Calu3 (cell line): ENCODE results near the gene SMARCA4. TPM values are rescaled to one million over a fixed set of nuclear protein-coding genes. Genes with fewer than 3 reads are reported as not detected.
"Not testable (repeated sequence)": the region's sequence is repeated elsewhere in the genome, so short reads cannot be mapped to it uniquely, and the experiment has no call there.

Source experiments
- BruUV-seq: library from RNA; stranded (reverse); fragments of 400-500 nt; replicated peaks from 2 replicates; lab custom pipeline; 2021; lab: Mats Ljungman, UMichigan
- CTCF ChIA-PET: fragments of 300-600 bp; sonication (Branson Sonifier 250); formaldehyde crosslinking; loops from one replicate; lab custom pipeline; 2022; ENCODE audit warnings: antibody characterized with exemption; lab: Charles Lee
- DNase-seq: peaks from one replicate; pipeline ENCODE4 v3.0.0; 2022
- H3K27ac Mint-ChIP-seq: one replicate; pipeline ENCODE4 v1.8.0; 2022; ENCODE audit warnings: mixed read lengths; ENCODE audit not compliant: unreplicated experiment
- H3K27me3 Mint-ChIP-seq: one replicate; pipeline ENCODE4 v1.8.0; 2022; ENCODE audit warnings: mixed read lengths; ENCODE audit not compliant: unreplicated experiment
- H3K36me3 Mint-ChIP-seq: one replicate; pipeline ENCODE4 v1.8.0; 2022; ENCODE audit warnings: mild to moderate bottlenecking, moderate library complexity, mixed read lengths; ENCODE audit not compliant: insufficient read depth, unreplicated experiment
- H3K4me1 Mint-ChIP-seq: one replicate; pipeline ENCODE4 v1.8.0; 2022; ENCODE audit warnings: mild to moderate bottlenecking, low read depth, mixed read lengths; ENCODE audit not compliant: unreplicated experiment
- H3K4me3 Mint-ChIP-seq: one replicate; pipeline ENCODE4 v1.8.0; 2022; ENCODE audit warnings: mild to moderate bottlenecking, low read depth, moderate library complexity, mixed read lengths; ENCODE audit not compliant: unreplicated experiment
- H3K9me3 Mint-ChIP-seq: one replicate; pipeline ENCODE4 v1.8.0; 2022; ENCODE audit warnings: low read depth, mixed read lengths; ENCODE audit not compliant: unreplicated experiment
- intact Hi-C: fragments of 100-400 bp; cut with micrococcal nuclease; formaldehyde crosslinking; loops from one replicate; pipeline ENCODE4 v1.10.0; 2022; ENCODE audit not compliant: unreplicated experiment
- total RNA-seq: library from RNA; stranded (reverse); gene quantifications from 2 replicates; pipeline ENCODE4 v1.2.3, GENCODE V29; 2022
- TF ChIP-seq, protein P1 (sequence below): fragments of 200-600 bp; IDR thresholded peaks from one replicate; pipeline ENCODE4 v1.8.0; 2022; ENCODE audit warnings: antibody characterized with exemption; ENCODE audit not compliant: unreplicated experiment

The SMARCA4 gene
- total RNA-seq, 1 experiment from 2014 or later, result 116 TPM

DNA sequence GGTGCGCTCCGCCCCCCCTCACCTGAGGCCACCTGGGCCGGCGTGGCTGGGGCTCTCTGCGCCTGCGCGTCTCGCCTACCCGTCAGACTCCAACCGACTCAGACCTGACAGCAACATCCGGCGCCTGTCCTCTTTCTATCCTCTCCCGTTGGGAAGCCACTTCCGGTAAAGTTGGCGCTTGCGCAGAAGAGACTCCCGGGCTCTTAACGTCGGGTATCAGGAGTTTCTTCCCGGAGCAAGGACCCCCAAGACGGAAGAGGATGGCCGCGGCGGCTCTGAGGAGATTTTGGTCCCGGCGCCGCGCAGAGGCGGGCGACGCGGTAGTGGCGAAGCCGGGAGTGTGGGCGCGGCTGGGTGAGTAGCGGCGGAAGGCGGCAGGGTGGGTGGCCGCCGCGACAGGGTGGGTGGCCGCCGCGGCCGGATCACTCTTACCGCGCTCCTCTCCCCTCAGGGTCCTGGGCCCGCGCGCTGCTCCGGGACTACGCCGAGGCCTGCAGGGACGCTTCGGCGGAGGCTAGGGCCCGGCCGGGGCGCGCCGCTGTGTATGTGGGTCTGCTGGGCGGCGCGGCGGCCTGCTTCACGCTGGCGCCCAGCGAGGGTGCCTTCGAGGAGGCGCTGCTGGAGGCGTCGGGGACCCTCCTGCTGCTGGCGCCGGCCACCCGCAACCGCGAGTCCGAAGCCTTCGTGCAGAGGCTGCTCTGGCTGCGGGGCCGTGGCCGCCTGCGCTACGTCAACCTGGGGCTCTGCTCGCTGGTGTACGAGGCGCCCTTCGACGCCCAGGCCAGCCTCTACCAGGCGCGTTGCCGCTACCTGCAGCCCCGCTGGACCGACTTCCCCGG, 32.0 kb upstream of the SMARCA4 start, which contains the start of the genes TIMM29 and YIPF2:
TSS of gene TIMM29 (plus strand) at position 249 of the 839 bp plus-strand sequence. CDS start at position 261, 12 bp downstream.
TSS of gene YIPF2 (minus strand) at position 77 of the 839 bp plus-strand sequence. CDS start 229 bp downstream, outside the sequence.
- TF ChIP-seq, protein P1, sequence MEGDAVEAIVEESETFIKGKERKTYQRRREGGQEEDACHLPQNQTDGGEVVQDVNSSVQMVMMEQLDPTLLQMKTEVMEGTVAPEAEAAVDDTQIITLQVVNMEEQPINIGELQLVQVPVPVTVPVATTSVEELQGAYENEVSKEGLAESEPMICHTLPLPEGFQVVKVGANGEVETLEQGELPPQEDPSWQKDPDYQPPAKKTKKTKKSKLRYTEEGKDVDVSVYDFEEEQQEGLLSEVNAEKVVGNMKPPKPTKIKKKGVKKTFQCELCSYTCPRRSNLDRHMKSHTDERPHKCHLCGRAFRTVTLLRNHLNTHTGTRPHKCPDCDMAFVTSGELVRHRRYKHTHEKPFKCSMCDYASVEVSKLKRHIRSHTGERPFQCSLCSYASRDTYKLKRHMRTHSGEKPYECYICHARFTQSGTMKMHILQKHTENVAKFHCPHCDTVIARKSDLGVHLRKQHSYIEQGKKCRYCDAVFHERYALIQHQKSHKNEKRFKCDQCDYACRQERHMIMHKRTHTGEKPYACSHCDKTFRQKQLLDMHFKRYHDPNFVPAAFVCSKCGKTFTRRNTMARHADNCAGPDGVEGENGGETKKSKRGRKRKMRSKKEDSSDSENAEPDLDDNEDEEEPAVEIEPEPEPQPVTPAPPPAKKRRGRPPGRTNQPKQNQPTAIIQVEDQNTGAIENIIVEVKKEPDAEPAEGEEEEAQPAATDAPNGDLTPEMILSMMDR, result no peak
- Mint-ChIP-seq H3K27me3 (no peaks in the 10 kb centered on the region), H3K4me3 (peak within 1 kb of the TSS; percentile 89), H3K4me1 (no peaks in the 10 kb centered on the region), H3K27ac (peak within 1 kb of the TSS; percentile 79), H3K36me3 (peaks cover 41% of the 10 kb centered on the region), H3K9me3 (no peaks in the 10 kb centered on the region)
- peak; percentile 93 for DNase-seq
- no TSS peak for BruUV-seq
- CTCF ChIA-PET, result no interaction called here
- intact Hi-C loops, result no loop called here

DNA sequence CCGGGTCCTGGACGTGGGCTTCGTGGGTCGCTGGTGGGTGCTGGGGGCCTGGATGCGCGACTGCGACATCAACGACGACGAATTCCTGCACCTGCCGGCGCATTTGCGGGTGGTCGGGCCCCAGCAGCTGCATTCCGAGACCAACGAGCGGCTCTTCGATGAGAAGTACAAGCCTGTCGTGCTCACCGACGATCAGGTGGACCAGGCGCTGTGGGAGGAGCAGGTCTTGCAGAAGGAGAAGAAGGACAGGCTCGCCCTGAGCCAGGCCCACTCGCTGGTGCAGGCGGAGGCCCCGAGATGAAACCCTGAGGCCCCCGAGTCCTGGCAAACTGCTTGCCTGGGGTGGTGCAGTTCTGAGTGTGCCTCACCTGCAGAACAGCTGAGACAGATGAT, 31.4 kb upstream of the SMARCA4 start:
- Mint-ChIP-seq H3K36me3 (peaks cover 39% of the 10 kb centered on the region), H3K27ac (no peak overlapping the region), H3K9me3 (no peaks in the 10 kb centered on the region), H3K27me3 (no peaks in the 10 kb centered on the region), H3K4me1 (no peaks in the 10 kb centered on the region), H3K4me3 (peak overlapping the region; percentile 89)
- intact Hi-C loops, result no loop called here
- no peak for DNase-seq
- no TSS peak for BruUV-seq
- TF ChIP-seq, protein P1, result no peak
- CTCF ChIA-PET, result no interaction called here

DNA sequence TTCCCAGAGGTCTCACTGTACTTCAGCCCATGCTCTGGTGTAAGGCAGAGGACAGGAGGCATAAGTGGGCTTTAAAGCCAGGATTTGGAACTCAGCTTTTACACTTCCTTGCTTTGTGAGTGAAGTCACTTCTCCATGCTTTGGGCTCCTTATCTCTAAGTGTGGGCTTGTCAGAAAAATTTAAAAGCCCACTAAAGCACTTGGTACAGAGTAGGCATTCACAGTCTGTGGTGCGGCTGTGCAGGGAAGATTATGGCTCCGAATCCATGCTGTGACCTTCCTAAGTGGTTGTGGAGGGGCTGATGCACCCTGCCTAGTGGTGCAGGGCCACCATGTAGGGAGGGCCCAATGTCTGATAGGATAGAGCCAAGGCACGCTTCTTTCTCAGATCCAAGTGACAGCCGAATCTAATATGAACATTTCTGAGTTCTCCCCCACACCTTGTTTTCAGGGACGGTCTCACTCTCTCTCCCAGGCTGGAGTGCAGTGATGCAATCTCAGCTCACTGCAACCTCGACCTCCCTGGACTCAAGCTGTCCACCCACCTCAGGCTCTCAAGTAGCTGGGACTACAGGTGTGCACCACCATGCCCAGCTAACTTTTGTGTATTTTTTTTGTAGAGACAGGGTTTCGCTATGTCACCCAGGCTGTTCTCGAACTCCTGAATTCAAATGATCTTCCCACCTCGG, 25.3 kb upstream of the SMARCA4 start:
- Mint-ChIP-seq H3K9me3 (no peaks in the 10 kb centered on the region), H3K27ac (no peak overlapping the region), H3K4me3 (no peak overlapping the region), H3K4me1 (no peaks in the 10 kb centered on the region), H3K36me3 (no peaks in the 10 kb centered on the region), H3K27me3 (no peaks in the 10 kb centered on the region)
- DNase-seq, result no peak
- intact Hi-C loops, result loop anchor here (5.0 kb wide), 1 partner anchor 82 kb away; no protein-coding TSS in a partner anchor
- TF ChIP-seq, protein P1, result no peak
- CTCF ChIA-PET, result interaction anchor here (2.0 kb wide), 1 partner anchor 100 kb away, joined by 9 read pairs; no protein-coding TSS in a partner anchor
- no TSS peak for BruUV-seq

DNA sequence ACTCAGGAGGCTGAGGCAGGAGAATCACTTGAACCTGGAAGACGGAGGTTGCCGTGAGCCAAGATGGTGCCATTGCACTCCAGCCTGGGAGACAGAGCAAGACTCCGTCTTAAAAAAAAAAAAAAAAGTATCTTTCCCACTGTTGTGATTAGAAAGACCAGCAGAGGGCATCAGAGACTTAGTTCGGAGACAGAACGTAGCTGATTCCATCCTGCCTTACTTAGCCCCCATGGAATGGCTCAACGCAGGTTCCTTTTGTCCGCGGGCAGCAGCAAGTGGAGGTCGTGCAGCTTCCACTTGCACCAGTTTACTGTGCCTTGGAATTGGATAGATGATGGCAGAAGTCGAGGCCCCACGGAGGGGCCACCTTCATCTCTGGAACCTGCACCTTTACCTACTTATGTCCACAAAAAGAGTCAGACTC, 24.2 kb upstream of the SMARCA4 start:
- Mint-ChIP-seq H3K4me1 (no peaks in the 10 kb centered on the region), H3K36me3 (no peaks in the 10 kb centered on the region)
- CTCF ChIA-PET, result interaction anchor here (0.6 to 2.0 kb wide), 7 partner anchors 9 to 313 kb away, joined by 3 to 9 read pairs (median 3); no protein-coding TSS in a partner anchor

DNA sequence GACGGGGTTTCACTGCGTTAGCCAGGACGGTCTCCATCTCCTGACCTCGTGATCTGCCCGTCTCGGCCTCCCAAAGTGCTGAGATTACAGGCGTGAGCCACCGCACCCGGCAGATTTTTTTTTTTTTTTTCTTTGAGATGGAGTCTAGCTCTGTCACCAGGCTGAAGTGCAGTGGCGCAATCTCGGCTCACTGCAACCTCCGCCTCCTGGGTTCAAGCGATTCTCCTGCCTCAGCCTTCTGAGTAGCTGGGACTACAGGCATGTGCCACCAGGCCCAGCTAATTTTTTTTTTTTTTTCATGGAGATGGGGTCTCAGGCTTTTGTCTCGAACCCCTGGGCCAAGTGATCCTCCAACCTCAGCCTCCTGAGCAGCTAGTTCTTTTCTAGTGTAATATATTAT, 19.2 kb upstream of the SMARCA4 start:
- H3K9me3 Mint-ChIP-seq, intact Hi-C loops: not testable (repeated sequence)

More for the DNA sequence above, 24.2 kb upstream of the SMARCA4 start:
- DNase-seq, result peak; percentile 47
- H3K27me3 Mint-ChIP-seq, result no peaks in the 10 kb centered on the region
- H3K4me3 Mint-ChIP-seq, result no peak overlapping the region
- no TSS peak for BruUV-seq
- H3K27ac Mint-ChIP-seq, result no peak overlapping the region
- no peaks in the 10 kb centered on the region for H3K9me3 Mint-ChIP-seq
- intact Hi-C loops, result loop anchor here (5.0 kb wide), 1 partner anchor 81 kb away; no protein-coding TSS in a partner anchor
- TF ChIP-seq, protein P1, result no peak

DNA sequence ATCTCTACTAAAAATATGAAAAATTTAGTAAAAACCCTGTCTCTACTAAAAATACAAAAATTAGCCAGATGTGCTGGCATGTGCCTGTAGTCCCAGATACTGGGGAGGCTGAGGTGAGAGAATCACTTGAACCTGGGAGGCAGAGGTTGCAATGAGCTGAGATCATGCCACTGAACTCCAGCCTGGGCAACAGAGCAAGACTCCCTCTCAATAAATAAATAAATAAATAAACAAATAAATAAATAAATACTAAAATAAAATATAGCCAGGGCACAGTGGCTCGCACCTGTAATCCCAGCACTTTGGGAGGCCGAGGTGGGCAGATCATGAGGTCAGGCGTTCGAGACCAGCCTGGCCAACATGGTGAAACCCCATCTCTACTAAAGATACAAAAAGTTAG, 17.4 kb upstream of the SMARCA4 start:
- H3K4me3 Mint-ChIP-seq, CTCF ChIA-PET, DNase-seq, intact Hi-C loops, H3K9me3 Mint-ChIP-seq, H3K36me3 Mint-ChIP-seq, H3K4me1 Mint-ChIP-seq, H3K27ac Mint-ChIP-seq, BruUV-seq, H3K27me3 Mint-ChIP-seq: not testable (repeated sequence)

More for the DNA sequence above, 19.2 kb upstream of the SMARCA4 start:
- DNase-seq, BruUV-seq, H3K4me3 Mint-ChIP-seq, H3K36me3 Mint-ChIP-seq, H3K27ac Mint-ChIP-seq, H3K27me3 Mint-ChIP-seq, H3K4me1 Mint-ChIP-seq: not testable (repeated sequence)
- CTCF ChIA-PET, result interaction anchor here (0.6 to 1.3 kb wide), 8 partner anchors 11 to 352 kb away, joined by 3 to 7 read pairs (median 4); partner anchors contain the start of genes KANK2 and LDLR
